HEK293T (cell line): ENCODE measurements around the gene ABCC6.
"Not testable (repeated sequence)": the region's sequence is repeated elsewhere in the genome, so short reads cannot be mapped to it uniquely, and the experiment has no call there.

Experiments
- CTCF ChIA-PET: fragments of 350-600 bp; formaldehyde crosslinking; extraction: SDS; loops from one replicate; lab custom pipeline; 2021; ENCODE audit warnings: antibody characterized with exemption, inconsistent platforms; lab: Yijun Ruan, JAX
- POLR2A ChIA-PET: fragments of 350-600 bp; formaldehyde crosslinking; extraction: SDS; loops from one replicate; lab custom pipeline; 2020; ENCODE audit warnings: antibody characterized with exemption, inconsistent platforms; lab: Yijun Ruan, JAX
- DNase-seq: peaks from one replicate; pipeline ENCODE4 v3.0.0; 2012; ENCODE audit warnings: mixed read lengths; ENCODE audit errors: extremely low spot score

Gene ABCC6

GRCh38 chr16:16237738-16238137 is 14.4 kb upstream of the ABCC6 start:
- POLR2A ChIA-PET, CTCF ChIA-PET, DNase-seq: not testable (repeated sequence)

GRCh38 chr16:16237071-16237470 is 13.8 kb upstream of the ABCC6 start:
- DNase-seq, CTCF ChIA-PET, POLR2A ChIA-PET: not testable (repeated sequence)

DNA sequence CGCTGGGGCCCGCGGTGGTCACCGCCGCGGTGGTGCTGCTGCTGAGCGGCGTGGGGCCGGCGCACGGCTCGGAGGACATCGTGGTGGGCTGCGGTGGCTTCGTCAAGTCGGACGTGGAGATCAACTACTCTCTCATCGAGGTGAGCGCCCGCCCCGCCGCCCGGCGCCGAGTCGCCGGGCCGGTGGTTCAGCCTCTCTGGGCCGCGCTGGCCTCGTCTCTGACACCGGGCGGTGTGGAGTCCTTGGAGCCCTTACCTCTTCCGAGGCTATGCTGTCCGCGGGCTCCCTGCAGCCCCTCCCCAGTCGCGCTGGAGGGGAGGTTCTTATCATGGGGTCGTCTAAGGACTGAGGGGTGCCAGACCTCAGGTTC is 9.4 kb upstream of the ABCC6 start:
- POLR2A ChIA-PET, CTCF ChIA-PET, DNase-seq: not testable (repeated sequence)

GRCh38 chr16:16223662-16224241 is 458 bp upstream of the ABCC6 start:
- POLR2A ChIA-PET, DNase-seq, CTCF ChIA-PET: not testable (repeated sequence)

GRCh38 chr16:16221382-16221781 is 1.9 kb downstream of the ABCC6 start:
- POLR2A ChIA-PET, CTCF ChIA-PET, DNase-seq: not testable (repeated sequence)

- CTCF ChIA-PET, POLR2A ChIA-PET, DNase-seq: not testable (repeated sequence)
Observed at GRCh38 chr16:16220449-16220848, 2.8 kb downstream of the ABCC6 start.

GRCh38 chr16:16218787-16219186 is 4.5 kb downstream of the ABCC6 start:
- CTCF ChIA-PET, POLR2A ChIA-PET, DNase-seq: not testable (repeated sequence)

DNA sequence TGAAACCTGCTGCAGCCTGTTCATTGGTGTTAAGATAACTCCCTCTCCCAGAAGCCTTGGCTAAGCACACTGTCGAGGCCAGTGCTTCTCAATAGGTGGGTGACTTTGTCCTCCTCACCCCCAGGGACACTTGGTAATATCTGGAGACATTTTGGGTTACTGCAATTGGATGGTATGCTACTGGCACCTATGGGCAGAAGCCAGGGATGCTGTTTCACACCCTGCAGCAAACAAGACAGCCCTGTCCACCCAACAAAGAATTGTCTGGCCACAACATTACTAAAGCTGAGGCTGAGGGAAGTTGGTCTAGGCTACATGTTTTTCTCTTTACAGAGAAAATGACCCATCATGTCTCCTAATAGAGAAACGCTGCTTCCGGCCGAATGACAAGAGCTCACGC is 4.9 kb downstream of the ABCC6 start:
- POLR2A ChIA-PET, CTCF ChIA-PET: not testable (repeated sequence)

GRCh38 chr16:16213863-16214293 is 9.4 kb downstream of the ABCC6 start:
- DNase-seq, POLR2A ChIA-PET, CTCF ChIA-PET: not testable (repeated sequence)

More for the DNA sequence above, 4.9 kb downstream of the ABCC6 start:
- DNase-seq = not testable (repeated sequence)

DNA sequence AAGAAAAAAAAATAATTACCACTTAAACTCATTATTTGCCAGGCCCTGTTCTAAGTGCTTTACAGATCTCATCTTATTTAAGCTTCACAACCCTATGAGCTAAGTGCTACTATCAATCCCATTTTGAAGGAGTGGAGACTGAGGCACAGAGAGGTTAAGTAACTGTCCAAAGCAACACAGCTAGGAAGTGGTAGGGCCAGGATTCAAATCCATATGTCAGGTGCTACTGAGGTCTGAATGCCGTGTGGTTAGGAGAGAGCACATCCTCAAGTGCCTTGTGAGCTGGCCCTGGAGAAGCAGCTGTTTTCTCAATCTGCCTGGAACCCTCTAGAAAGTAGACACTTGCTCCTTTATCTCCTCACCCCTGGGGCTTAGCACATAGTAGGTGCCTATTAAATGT is 11.9 kb downstream of the ABCC6 start:
- CTCF ChIA-PET, DNase-seq, POLR2A ChIA-PET: not testable (repeated sequence)

DNA sequence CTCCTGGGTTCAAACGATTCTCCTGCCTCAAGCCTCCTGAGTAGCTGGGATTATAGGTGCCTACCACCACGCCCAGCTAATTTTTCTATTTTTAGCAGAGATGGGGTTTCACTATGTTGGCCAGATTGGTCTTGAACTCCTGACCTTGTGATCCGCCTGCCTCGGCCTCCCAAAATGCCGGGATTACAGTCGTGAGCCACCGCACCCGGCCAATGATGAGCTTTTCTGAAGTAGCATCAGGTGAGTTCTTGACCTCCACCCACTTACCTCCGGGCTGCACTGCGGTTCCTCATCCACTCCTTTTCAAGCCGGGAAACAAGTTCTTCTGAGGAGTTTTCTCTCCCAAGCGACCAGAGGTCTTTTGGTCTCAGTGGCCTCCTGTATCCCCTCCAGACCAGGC is 14.8 kb downstream of the ABCC6 start:
- POLR2A ChIA-PET, CTCF ChIA-PET, DNase-seq: not testable (repeated sequence)

DNA sequence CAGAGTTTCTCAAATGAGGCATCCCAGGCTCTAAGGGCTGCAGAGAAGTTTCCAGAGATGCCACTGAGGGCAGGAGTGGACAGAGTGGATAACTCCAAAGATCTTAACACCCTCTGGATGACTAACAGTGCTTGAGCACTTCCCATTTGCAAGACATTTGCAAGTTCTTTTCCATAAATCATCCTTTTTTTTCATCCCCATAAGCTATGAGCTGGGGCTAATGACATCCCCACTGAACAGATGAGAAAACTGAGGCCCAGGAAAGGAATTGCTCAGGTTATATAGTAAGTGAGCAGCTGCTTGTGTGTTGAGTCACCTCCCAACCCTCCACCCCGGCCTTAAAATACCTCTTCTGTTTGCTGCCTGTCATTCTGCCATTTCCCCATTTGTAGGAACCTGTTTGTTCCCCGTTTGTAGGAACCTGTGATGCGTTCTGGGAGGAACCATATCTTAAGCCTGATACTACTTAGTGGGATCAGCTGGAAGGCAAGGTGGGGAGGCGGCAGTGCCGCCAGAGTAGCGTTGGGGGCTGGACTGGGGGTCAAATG is 15.4 kb downstream of the ABCC6 start:
- POLR2A ChIA-PET, DNase-seq, CTCF ChIA-PET: not testable (repeated sequence)

GRCh38 chr16:16207097-16207786 is 16.1 kb downstream of the ABCC6 start:
- CTCF ChIA-PET, POLR2A ChIA-PET, DNase-seq: not testable (repeated sequence)

GRCh38 chr16:16205864-16206263 is 17.4 kb downstream of the ABCC6 start:
- POLR2A ChIA-PET, DNase-seq, CTCF ChIA-PET: not testable (repeated sequence)

DNA sequence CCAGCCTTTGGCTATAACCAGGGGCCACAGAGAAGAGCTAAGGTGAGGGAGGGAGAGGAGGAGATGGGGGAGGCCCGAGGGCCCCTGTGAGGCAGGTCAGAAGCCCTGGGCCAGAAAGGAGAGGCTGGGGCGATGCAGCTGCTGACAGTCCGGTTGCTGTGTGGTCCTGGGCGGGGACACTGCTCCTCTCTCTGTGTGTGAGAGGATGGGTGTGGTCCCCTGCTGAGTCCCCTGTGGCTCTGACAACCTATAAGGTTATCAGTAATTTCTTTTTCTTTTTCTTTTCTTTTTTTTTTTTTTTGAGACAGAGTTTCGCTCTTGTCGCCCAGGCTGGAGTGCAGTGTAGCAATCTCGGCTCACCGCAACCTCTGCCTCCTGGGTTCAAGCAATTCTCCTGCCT is 18.7 kb downstream of the ABCC6 start:
- POLR2A ChIA-PET, CTCF ChIA-PET, DNase-seq: not testable (repeated sequence)

DNA sequence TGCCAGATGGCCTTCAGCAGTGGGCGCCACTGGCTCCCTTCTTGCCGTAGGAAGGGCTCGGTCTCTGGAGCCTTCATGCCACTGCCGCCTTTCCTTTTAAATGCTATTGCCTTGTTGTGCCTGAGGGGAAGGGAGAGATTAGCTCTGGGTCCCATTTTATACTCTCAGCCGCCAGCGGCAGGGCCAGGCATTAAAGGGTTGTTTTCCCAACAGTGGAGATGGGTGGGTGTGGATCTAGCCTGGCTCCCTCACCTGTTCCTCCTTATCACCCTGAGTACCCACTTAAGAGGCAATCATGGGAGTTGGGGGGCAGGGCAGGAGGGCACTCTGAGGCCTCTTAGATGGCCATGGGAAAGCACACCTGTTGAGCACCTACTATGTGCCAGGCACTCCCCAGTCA is 19.8 kb downstream of the ABCC6 start:
- POLR2A ChIA-PET, CTCF ChIA-PET, DNase-seq: not testable (repeated sequence)

GRCh38 chr16:16202400-16203143 is 20.7 kb downstream of the ABCC6 start:
- CTCF ChIA-PET, POLR2A ChIA-PET, DNase-seq: not testable (repeated sequence)

- DNase-seq, CTCF ChIA-PET, POLR2A ChIA-PET: not testable (repeated sequence)
Observed at GRCh38 chr16:16201880-16202279, 21.4 kb downstream of the ABCC6 start.

- CTCF ChIA-PET, POLR2A ChIA-PET, DNase-seq: not testable (repeated sequence)
Observed at GRCh38 chr16:16200391-16200790, 22.9 kb downstream of the ABCC6 start.
